Adrenal gland (tissue), 5 donors: ENCODE measurements around the gene CATSPER3.

Source experiments
- POLR2A ChIP-seq, 2 donors: fragments of 450-650 bp; IDR thresholded peaks; one replicate each; pipeline ENCODE4 v1.6.1; 2017; ENCODE audit warnings: antibody characterized with exemption in 2 of 2, mild to moderate bottlenecking in 2 of 2, moderate library complexity in 1 of 2
- TF ChIP-seq, protein P1 (sequence below), 6 experiments: fragments of 450-650 bp in 4 of 6; fragments of 200-600 bp in 2 of 6; sonication (generic) in 1 of 6; IDR thresholded peaks; 1 replicate in 5 of 6; 2 replicates in 1 of 6; pipeline versions ENCODE4 v1.5.1 to v1.8.0; 2016 to 2021; ENCODE audit warnings: antibody characterized with exemption in 6 of 6, mild to moderate bottlenecking in 2 of 6, moderate library complexity in 1 of 6
- donor health status: DM: no; HTN: no; CAD: no.

DNA sequence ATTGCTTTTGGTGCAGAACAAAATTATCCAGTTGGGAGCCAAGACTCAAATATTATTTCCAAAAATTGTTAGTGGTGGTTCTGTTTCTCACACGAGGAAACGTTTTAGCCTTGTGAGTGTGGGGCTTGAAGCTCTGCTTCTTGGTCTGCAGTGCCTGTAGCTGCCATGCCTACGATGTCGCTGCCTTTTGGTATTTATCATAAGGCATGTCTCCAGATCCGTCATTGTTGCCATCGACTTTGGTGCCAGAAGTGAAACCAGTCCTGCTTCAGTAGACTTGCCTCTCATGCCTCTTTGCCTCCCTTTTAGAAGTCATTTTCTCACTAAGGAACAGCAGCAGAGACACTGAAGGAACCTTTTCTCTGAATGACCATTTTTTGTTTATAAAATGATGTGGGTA, 29.7 kb upstream of the CATSPER3 start:
- TF ChIP-seq, protein P1, sequence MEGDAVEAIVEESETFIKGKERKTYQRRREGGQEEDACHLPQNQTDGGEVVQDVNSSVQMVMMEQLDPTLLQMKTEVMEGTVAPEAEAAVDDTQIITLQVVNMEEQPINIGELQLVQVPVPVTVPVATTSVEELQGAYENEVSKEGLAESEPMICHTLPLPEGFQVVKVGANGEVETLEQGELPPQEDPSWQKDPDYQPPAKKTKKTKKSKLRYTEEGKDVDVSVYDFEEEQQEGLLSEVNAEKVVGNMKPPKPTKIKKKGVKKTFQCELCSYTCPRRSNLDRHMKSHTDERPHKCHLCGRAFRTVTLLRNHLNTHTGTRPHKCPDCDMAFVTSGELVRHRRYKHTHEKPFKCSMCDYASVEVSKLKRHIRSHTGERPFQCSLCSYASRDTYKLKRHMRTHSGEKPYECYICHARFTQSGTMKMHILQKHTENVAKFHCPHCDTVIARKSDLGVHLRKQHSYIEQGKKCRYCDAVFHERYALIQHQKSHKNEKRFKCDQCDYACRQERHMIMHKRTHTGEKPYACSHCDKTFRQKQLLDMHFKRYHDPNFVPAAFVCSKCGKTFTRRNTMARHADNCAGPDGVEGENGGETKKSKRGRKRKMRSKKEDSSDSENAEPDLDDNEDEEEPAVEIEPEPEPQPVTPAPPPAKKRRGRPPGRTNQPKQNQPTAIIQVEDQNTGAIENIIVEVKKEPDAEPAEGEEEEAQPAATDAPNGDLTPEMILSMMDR (IDR thresholded peaks at IDR 0.05) = no peak
- no peak for TF ChIP-seq POLR2A (IDR thresholded peaks at IDR 0.05)
